Lower leg skin (tissue), 4 donors: ENCODE data around the gene TMEM176A. TPM values are rescaled to one million over a fixed set of nuclear protein-coding genes. Genes with fewer than 3 reads are reported as not detected.

Experiments
- DNase-seq, 2 donors: peaks; one replicate each; pipeline ENCODE4 v3.0.0-alpha.2; 2019; ENCODE audit warnings: low spot score in 2 of 2
- H3K4me3 ChIP-seq: fragments of 200-600 bp; sonication (generic); 2 replicates; pipeline ENCODE4 v1.5.1; 2017; ENCODE audit warnings: mild to moderate bottlenecking, low read depth; ENCODE audit not compliant: poor library complexity, severe bottlenecking
- POLR2A ChIP-seq, 2 donors: fragments of 450-650 bp; IDR thresholded peaks; one replicate each; pipeline ENCODE4 v1.6.1; 2016 to 2017; ENCODE audit warnings: antibody characterized with exemption in 2 of 2, mild to moderate bottlenecking in 1 of 2, moderate library complexity in 1 of 2
- WGBS, 2 donors: methylation state at CpG; one replicate each; pipeline ENCODE4 v1.1.5; 2018; 5-methylcytosine and 5-hydroxymethylcytosine counted together
- intact Hi-C: fragments of 100-400 bp; cut with DNase I; formaldehyde crosslinking; loops from one replicate; pipeline ENCODE4 v1.15.0; 2023; ENCODE audit warnings: low total_unique reads
- total RNA-seq, 4 donors: library from RNA; depleted of rRNA; stranded (reverse); fragments of >200 nt; gene quantifications; one replicate each; pipeline ENCODE4 v1.1.0, GENCODE V29; 2016
- TF ChIP-seq, protein P1 (sequence below), 3 donors: fragments of 450-650 bp; IDR thresholded peaks; one replicate each; pipeline ENCODE4 v1.5.1; 2016; ENCODE audit warnings: antibody characterized with exemption in 3 of 3, mild to moderate bottlenecking in 3 of 3, moderate library complexity in 2 of 3

The TMEM176A gene
- total RNA-seq, 4 donors from 2014 or later: 4.8 to 10.2 (median 9.5) TPM

DNA sequence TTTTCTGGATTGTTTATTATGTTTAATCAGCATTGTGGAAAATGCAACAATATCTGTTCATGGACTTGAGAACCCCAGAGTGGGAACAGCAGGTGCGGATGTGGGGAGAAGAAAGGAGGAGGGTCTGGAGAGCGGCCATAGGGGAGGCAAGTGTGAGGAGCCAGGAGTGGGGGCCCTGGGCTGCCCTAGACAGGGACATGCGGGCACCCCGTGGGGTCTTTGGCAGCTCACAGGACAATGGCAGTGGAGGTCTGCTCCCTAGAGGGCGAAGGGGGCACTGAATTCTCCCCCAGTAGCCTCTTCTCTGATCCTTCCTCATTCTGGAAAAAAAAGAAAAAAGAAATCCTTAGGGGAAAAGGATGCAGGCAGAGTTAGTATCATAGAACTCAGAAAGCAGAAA, 9.3 kb upstream of the TMEM176A start:
- 84 to 90% methylated on average over 5 of the region's 5 CpGs for WGBS, 2 donors
- intact Hi-C loops: no loop called here
- TF ChIP-seq POLR2A (IDR thresholded peaks at IDR 0.05): no peak
- TF ChIP-seq, protein P1, sequence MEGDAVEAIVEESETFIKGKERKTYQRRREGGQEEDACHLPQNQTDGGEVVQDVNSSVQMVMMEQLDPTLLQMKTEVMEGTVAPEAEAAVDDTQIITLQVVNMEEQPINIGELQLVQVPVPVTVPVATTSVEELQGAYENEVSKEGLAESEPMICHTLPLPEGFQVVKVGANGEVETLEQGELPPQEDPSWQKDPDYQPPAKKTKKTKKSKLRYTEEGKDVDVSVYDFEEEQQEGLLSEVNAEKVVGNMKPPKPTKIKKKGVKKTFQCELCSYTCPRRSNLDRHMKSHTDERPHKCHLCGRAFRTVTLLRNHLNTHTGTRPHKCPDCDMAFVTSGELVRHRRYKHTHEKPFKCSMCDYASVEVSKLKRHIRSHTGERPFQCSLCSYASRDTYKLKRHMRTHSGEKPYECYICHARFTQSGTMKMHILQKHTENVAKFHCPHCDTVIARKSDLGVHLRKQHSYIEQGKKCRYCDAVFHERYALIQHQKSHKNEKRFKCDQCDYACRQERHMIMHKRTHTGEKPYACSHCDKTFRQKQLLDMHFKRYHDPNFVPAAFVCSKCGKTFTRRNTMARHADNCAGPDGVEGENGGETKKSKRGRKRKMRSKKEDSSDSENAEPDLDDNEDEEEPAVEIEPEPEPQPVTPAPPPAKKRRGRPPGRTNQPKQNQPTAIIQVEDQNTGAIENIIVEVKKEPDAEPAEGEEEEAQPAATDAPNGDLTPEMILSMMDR (IDR thresholded peaks at IDR 0.05): no peak
- peak in 1 of 2 donors; percentile 50 for DNase-seq
- no peak overlapping the region for H3K4me3 ChIP-seq

DNA sequence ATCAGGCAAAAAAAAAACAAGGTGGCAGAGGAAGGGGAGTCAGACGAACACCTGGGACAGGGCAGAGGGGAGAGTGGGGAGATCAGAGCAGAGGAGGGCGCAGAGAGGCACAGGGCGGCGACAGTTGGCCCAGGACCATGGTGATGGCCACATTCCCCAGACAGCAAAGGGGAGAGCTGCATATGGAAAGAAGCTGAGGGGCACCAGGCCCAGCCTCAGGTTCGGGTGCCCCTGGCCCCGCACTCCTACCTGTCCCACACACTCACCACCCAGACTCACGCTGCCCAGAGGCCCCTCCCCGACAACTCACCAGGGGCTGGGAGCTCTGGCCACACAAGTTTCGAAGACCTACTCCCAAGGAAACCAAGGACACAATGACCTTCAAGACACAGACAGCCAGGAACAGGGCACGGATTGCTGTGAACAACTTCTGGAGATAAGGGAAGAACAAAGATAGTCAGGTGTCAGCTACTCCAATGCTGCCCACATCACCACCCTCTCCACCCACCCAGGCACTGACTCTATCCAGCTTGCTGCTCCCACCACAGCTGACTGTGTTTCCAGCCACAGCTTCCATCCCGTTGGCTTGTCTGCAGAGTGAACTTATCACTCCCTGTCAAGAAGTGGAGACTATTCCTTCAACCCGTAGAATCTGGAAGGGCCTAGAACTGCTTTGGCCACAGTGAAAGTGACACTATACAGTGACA, 8.7 kb upstream of the TMEM176A start:
- no peak overlapping the region for H3K4me3 ChIP-seq
- TF ChIP-seq, protein P1 (IDR thresholded peaks at IDR 0.05): no peak
- TF ChIP-seq POLR2A (IDR thresholded peaks at IDR 0.05): no peak
- intact Hi-C loops: no loop called here
- WGBS, 2 donors: 93% methylated on average over 12 of the region's 12 CpGs
- peak in 1 of 2 donors; percentile 53 for DNase-seq

DNA sequence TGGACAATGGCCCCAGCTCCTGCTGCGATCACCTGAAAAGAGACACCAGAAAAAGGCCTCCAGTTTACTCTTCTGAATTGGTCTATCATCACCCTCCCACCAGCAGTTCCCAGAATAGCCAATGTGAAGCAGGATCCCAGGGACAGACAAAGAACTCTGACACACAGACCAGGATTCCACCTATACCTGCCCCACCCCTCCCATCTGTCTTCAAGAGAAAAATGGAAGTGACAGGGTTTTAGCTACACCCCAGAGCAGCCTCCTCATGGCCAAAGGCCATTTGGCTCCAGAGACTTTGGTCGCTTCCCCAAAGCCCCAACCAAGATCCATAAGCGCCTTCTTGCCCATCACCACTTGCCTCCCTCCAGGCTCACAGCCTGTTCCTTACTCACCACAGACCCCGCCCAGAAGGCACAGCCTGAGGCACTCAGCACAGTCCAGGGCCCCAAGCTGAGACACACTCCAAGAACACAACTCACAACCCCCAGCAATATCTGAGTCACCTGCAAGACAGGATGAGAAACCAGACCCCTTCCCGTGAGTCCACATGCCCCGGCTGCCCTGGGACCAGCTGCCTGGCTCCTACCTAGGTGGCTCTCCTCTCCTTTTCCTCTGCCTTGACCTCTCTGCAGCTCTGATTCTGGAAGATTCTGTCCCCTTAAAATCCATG, 6.9 kb upstream of the TMEM176A start:
- 75 to 76% methylated on average over 6 of the region's 6 CpGs for WGBS, 2 donors

DNA sequence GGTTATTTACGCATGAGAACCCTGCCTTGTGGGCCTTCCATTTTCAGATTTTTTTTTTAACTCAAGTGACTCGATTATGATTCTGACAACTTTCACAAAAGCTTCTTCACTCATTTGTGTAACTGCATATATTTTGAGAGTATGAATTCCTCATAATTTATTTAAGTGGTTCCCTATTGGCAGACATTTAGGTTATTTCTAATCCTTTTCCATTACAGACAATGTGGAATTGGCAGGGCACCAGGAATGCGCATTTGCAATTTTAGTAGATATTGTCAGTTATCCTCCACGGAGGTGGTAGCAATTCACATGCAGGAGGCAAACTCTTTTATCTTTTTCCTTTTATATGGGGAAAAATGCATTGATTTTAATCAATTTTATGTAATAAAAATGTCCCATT, 2.9 kb upstream of the TMEM176A start:
- H3K4me3 ChIP-seq: no peak overlapping the region
- no peak for DNase-seq
- no peak for TF ChIP-seq POLR2A (IDR thresholded peaks at IDR 0.05)
- TF ChIP-seq, protein P1 (IDR thresholded peaks at IDR 0.05): no peak
- intact Hi-C loops: no loop called here
- 65% methylated on average over 4 of the region's 4 CpGs for WGBS, 2 donors

More for the DNA sequence above, 6.9 kb upstream of the TMEM176A start:
- intact Hi-C loops: no loop called here
- no peak for DNase-seq
- no peak for TF ChIP-seq POLR2A (IDR thresholded peaks at IDR 0.05)
- TF ChIP-seq, protein P1 (IDR thresholded peaks at IDR 0.05): no peak
- no peak overlapping the region for H3K4me3 ChIP-seq

DNA sequence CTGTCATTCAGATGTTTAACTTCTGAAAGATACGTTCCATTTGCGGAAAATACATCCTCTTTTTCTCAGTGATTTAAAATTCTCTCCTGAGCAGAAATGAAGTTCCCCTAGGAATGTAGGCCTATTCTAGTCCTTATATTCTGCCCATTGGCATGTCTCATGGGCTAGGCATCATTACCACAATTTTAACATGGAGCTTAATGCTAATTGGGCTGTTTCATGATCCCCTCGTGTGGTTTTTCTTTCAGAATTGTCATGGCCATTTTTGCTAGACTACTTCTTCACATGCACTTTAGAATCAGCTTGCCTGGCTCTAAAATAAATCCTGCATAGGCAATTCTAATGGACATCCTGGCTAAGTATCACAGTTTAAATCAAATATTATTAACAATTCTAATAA, 1.4 kb upstream of the TMEM176A start:
- DNase-seq: no peak
- H3K4me3 ChIP-seq: no peak overlapping the region
- TF ChIP-seq, protein P1 (IDR thresholded peaks at IDR 0.05): no peak
- TF ChIP-seq POLR2A (IDR thresholded peaks at IDR 0.05): no peak
- WGBS, 2 donors: 78 to 83% methylated on average over 3 of the region's 3 CpGs
- intact Hi-C loops: no loop called here
